DND-41 (cell line): ENCODE results near the gene PRG3.

Source experiments
- ATAC-seq: fragments of 200-7000 bp; cut with Tn5 transposase; 3 replicates; pipeline ENCODE4 v1.9.1; 2021; ENCODE audit warnings: low read depth; ENCODE audit not compliant: insufficient read depth
- DNase-seq: peaks from one replicate; pipeline ENCODE4 v3.0.0-alpha.2; 2020
- H2AFZ ChIP-seq: 2 replicates; pipeline ENCODE4 v1.6.0; 2012; ENCODE audit warnings: low read depth, low read length
- H3K27ac ChIP-seq: 2 replicates; pipeline ENCODE4 v1.5.1; 2012; ENCODE audit warnings: low read length, inconsistent platforms
- H3K27me3 ChIP-seq: fragments of 200-600 bp; sonication (generic); 2 replicates; pipeline ENCODE4 v1.6.0; 2012; ENCODE audit warnings: low read length, mild to moderate bottlenecking, inconsistent platforms; ENCODE audit not compliant: insufficient read depth, poor library complexity
- H3K36me3 ChIP-seq: 2 replicates; pipeline ENCODE4 v1.5.1; 2012; ENCODE audit warnings: low read length, inconsistent platforms; ENCODE audit not compliant: insufficient read depth
- H3K4me1 ChIP-seq: 2 replicates; pipeline ENCODE4 v1.5.1; 2012; ENCODE audit warnings: mild to moderate bottlenecking, low read length; ENCODE audit not compliant: insufficient read depth
- H3K4me2 ChIP-seq: 2 replicates; pipeline ENCODE4 v1.6.0; 2012; ENCODE audit warnings: mild to moderate bottlenecking, moderate library complexity, low read length, inconsistent platforms; ENCODE audit not compliant: insufficient read depth
- H3K4me3 ChIP-seq, 2 experiments: fragments of 200-600 bp in 1 of 2; shearing (Covaris generic) in 1 of 2; 2 replicates each; pipeline ENCODE4 v1.5.1; 2012 to 2016; ENCODE audit warnings: inconsistent platforms in 2 of 2, low read length in 2 of 2, mild to moderate bottlenecking in 2 of 2, low read depth in 1 of 2, moderate library complexity in 1 of 2
- H3K79me2 ChIP-seq: 2 replicates; pipeline ENCODE4 v1.6.0; 2012; ENCODE audit warnings: low read length, inconsistent platforms; ENCODE audit not compliant: insufficient read depth
- H3K9ac ChIP-seq: 2 replicates; pipeline ENCODE4 v1.6.0; 2012; ENCODE audit warnings: low read depth, mild to moderate bottlenecking, inconsistent platforms, low read length, moderate library complexity
- H3K9me3 ChIP-seq: 2 replicates; pipeline ENCODE4 v1.5.1; 2012; ENCODE audit warnings: low read length, moderate library complexity, mild to moderate bottlenecking, inconsistent platforms; ENCODE audit not compliant: insufficient read depth, severe bottlenecking
- H4K20me1 ChIP-seq: 2 replicates; pipeline ENCODE4 v1.6.0; 2012; ENCODE audit warnings: low read length; ENCODE audit not compliant: insufficient read depth
- EZH2 ChIP-seq: IDR thresholded peaks from 3 replicates; pipeline ENCODE4 v1.6.1; 2012; ENCODE audit warnings: borderline replicate concordance, low read depth, mild to moderate bottlenecking, moderate library complexity, low read length, inconsistent platforms; ENCODE audit not compliant: severe bottlenecking
- TF ChIP-seq, protein P1 (sequence below): IDR thresholded peaks from 2 replicates; pipeline ENCODE4 v1.5.1; 2012; ENCODE audit warnings: borderline replicate concordance, low read length, moderate library complexity, mild to moderate bottlenecking; ENCODE audit not compliant: poor library complexity, severe bottlenecking; ENCODE audit errors: extremely low read depth

The PRG3 gene

GRCh38 chr11:57425565-57426438 lies 44.9 kb upstream of the PRG3 start:
- H3K27me3 ChIP-seq = no peaks in the 10 kb centered on the region
- H3K27ac ChIP-seq = peak overlapping the region; percentile 95
- DNase-seq (peak; percentile 24), ATAC-seq (no peak)
- peaks cover 31% of the 10 kb centered on the region for H4K20me1 ChIP-seq
- H2AFZ ChIP-seq = no peak overlapping the region
- H3K9me3 ChIP-seq = no peaks in the 10 kb centered on the region
- TF ChIP-seq, protein P1, sequence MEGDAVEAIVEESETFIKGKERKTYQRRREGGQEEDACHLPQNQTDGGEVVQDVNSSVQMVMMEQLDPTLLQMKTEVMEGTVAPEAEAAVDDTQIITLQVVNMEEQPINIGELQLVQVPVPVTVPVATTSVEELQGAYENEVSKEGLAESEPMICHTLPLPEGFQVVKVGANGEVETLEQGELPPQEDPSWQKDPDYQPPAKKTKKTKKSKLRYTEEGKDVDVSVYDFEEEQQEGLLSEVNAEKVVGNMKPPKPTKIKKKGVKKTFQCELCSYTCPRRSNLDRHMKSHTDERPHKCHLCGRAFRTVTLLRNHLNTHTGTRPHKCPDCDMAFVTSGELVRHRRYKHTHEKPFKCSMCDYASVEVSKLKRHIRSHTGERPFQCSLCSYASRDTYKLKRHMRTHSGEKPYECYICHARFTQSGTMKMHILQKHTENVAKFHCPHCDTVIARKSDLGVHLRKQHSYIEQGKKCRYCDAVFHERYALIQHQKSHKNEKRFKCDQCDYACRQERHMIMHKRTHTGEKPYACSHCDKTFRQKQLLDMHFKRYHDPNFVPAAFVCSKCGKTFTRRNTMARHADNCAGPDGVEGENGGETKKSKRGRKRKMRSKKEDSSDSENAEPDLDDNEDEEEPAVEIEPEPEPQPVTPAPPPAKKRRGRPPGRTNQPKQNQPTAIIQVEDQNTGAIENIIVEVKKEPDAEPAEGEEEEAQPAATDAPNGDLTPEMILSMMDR = no peak
- no peak for TF ChIP-seq EZH2
- peak overlapping the region; percentile 79 for H3K9ac ChIP-seq
- H3K4me3 ChIP-seq = peak overlapping the region; percentile 51 to 64; a peak in 3 of 4 replicates
- H3K4me1 ChIP-seq = peaks cover 53% of the 10 kb centered on the region
- peaks cover 43% of the 10 kb centered on the region for H3K79me2 ChIP-seq
- peaks cover 45% of the 10 kb centered on the region for H3K36me3 ChIP-seq
- peak overlapping the region; percentile 87 for H3K4me2 ChIP-seq

DNA sequence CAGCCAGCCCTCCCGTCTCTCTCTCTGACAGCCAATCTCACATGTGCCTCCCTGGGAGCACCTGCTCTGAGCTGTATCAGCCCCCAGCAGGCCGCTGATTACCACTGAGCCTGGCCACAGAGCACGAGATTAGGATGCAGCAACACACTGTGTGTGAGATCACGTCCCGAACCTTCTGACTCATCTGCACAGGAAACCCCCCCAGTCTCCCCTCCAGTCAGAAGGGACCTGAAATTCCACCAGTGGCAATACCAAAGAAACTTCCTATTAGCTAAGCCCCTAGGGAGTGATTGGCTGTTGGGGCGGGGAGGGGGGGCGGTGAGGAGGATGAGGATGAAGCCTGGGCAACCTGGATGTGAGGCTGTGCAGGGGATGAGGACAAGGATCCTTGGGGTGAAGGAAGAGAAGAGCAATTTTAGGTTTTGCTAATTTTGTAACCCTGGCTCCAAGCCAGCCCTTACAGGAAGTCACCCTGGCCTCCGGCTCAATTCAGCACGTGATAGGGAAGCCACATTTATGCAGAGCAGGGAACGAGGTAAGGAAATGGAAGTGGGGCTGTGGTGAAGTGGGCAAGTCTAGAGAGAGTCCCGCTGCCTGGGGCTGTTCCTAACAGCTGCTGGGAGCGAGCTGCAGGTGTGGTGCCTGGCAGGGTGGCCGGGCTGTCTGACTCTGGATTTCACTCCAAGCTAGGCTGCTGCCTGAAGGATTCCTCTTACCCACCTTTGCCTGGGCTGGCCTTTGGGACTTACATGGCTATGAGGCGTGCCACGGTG lies 44.0 kb upstream of the PRG3 start:
- Histone ChIP-seq H3K4me3 (peak overlapping the region; percentile 51 to 64; a peak in 3 of 4 replicates), H4K20me1 (peaks cover 39% of the 10 kb centered on the region), H3K4me1 (peaks cover 53% of the 10 kb centered on the region), H3K79me2 (peaks cover 51% of the 10 kb centered on the region), H3K27me3 (no peaks in the 10 kb centered on the region), H3K9ac (peak overlapping the region; percentile 79), H3K27ac (peak overlapping the region; percentile 95), H3K9me3 (no peaks in the 10 kb centered on the region), H3K36me3 (peaks cover 53% of the 10 kb centered on the region), H3K4me2 (peak overlapping the region; percentile 87), H2AFZ (no peak overlapping the region; the same call in 1 of the 2 replicates)
- DNase-seq = peak; percentile 95
- ATAC-seq = peak; percentile 88
- TF ChIP-seq EZH2 = no peak
- TF ChIP-seq, protein P1 = no peak

- peak overlapping the region; percentile 8 to 64; a peak in 3 of 4 replicates for H3K4me3 ChIP-seq
Observed at GRCh38 chr11:57424137-57424791, 43.3 kb upstream of the PRG3 start.

More at GRCh38 chr11:57424137-57424791, 43.3 kb upstream of the PRG3 start:
- H3K27me3 ChIP-seq = no peaks in the 10 kb centered on the region
- peaks cover 55% of the 10 kb centered on the region for H3K79me2 ChIP-seq
- DNase-seq (no peak), ATAC-seq (no peak)
- H3K4me2 ChIP-seq = peak overlapping the region; percentile 87
- no peaks in the 10 kb centered on the region for H3K9me3 ChIP-seq
- peak overlapping the region; percentile 79 for H3K9ac ChIP-seq
- H2AFZ ChIP-seq = no peak overlapping the region; the same call in 1 of the 2 replicates
- H3K4me1 ChIP-seq = peaks cover 53% of the 10 kb centered on the region
- TF ChIP-seq, protein P1 = no peak
- no peak for TF ChIP-seq EZH2
- H4K20me1 ChIP-seq = peaks cover 42% of the 10 kb centered on the region
- peaks cover 60% of the 10 kb centered on the region for H3K36me3 ChIP-seq
- H3K27ac ChIP-seq = peak overlapping the region; percentile 95
